GM12874 (cell line): ENCODE data around the gene SH2D1A.

ENCODE experiments used
- CTCF ChIP-seq: IDR thresholded peaks from 2 replicates; pipeline ENCODE4 v1.5.1; 2011; ENCODE audit warnings: low read depth, mild to moderate bottlenecking, control low read depth, low read length, moderate library complexity; ENCODE audit not compliant: insufficient read depth

Gene SH2D1A

GRCh38 chrX:124346877-124347241, 496 bp downstream of the SH2D1A start:
- TF ChIP-seq CTCF = no peak

GRCh38 chrX:124347242-124347641, 879 bp downstream of the SH2D1A start:
- TF ChIP-seq CTCF = no peak

- TF ChIP-seq CTCF = no peak
These were observed 1.8 kb downstream of the SH2D1A start for GRCh38 chrX:124348182-124348581.

GRCh38 chrX:124348885-124349453, 2.6 kb downstream of the SH2D1A start:
- TF ChIP-seq CTCF = no peak

GRCh38 chrX:124354648-124355047, 8.3 kb downstream of the SH2D1A start:
- no peak for TF ChIP-seq CTCF

GRCh38 chrX:124358800-124359383, 12.5 kb downstream of the SH2D1A start:
- TF ChIP-seq CTCF = no peak

- no peak for TF ChIP-seq CTCF
These were observed 15.7 kb downstream of the SH2D1A start for GRCh38 chrX:124362072-124362471.
